Cardiac muscle cell (in vitro differentiated cells and primary cell): ENCODE measurements around the gene LILRA5. TPM values are rescaled to one million over a fixed set of nuclear protein-coding genes. Genes with fewer than 3 reads are reported as not detected.
"Not testable (repeated sequence)": the region's sequence is repeated elsewhere in the genome, so short reads cannot be mapped to it uniquely, and the experiment has no call there.

Experiments
- DNase-seq, 2 donors: peaks; one replicate each; pipeline versions ENCODE4 v3.0.0 to v3.0.0-alpha.2; 2010 to 2017; ENCODE audit warnings: low read depth in 1 of 2, low spot score in 1 of 2
- H3K27ac ChIP-seq: fragments of 200-600 bp; sonication (generic); 2 replicates; pipeline ENCODE4 v1.5.1; 2016
- H3K27me3 ChIP-seq: fragments of 200-600 bp; sonication (generic); 2 replicates; pipeline ENCODE4 v1.6.0; 2016; ENCODE audit warnings: control low read depth
- H3K36me3 ChIP-seq: fragments of 200-600 bp; sonication (generic); 2 replicates; pipeline ENCODE4 v1.5.1; 2016; ENCODE audit warnings: control low read depth
- H3K4me1 ChIP-seq: fragments of 200-600 bp; sonication (generic); 2 replicates; pipeline ENCODE4 v1.8.1; 2017; ENCODE audit warnings: low read depth, mild to moderate bottlenecking, mixed run types
- H3K4me3 ChIP-seq: fragments of 200-600 bp; sonication (generic); 2 replicates; pipeline ENCODE4 v1.5.1; 2016; ENCODE audit warnings: mild to moderate bottlenecking
- H3K9me3 ChIP-seq: fragments of 200-600 bp; sonication (generic); 2 replicates; pipeline ENCODE4 v1.5.1; 2017; ENCODE audit warnings: low read depth, mild to moderate bottlenecking, control low read depth
- polyA plus RNA-seq: library from polyadenylated mRNA; unstranded; fragments of >200 nt; fragmentation: Nextera tagmentation; extraction: Ambion mirVana; gene quantifications from 2 replicates; pipeline ENCODE4 v1.2.1, GENCODE V29; 2016
- total RNA-seq: library from RNA; depleted of rRNA; stranded (reverse); fragments of >200 nt; gene quantifications from 2 replicates; pipeline ENCODE4 v1.2.3, GENCODE V29; 2016
- TF ChIP-seq, protein P1 (sequence below): IDR thresholded peaks from 2 replicates; pipeline ENCODE4 v1.5.1; 2012; ENCODE audit warnings: low read depth, mild to moderate bottlenecking, low read length

Gene LILRA5
- total and polyA plus RNA-seq, 2 experiments from 2014 or later: not detected

DNA sequence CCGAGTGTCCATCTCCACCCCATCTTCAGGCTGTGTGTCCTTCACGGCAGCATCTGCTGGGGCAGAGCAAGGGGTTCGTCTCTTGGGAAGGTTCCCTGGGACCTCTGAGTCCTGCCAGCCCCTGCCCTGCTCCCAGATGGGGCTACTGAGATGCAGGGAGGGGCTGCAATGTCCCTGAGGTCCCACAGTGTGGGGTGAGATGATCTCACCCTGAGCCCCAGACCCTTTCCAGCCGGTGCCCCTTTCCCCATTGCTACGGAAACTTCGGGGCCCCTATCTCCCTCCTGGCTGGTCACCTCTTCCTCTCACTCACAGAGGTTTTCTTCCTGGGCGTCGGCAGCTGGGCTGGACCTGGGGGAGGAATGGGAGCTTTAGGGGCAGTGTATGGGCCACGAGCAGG, 37.0 kb downstream of the LILRA5 start:
- Histone ChIP-seq H3K9me3 (no peaks in the 10 kb centered on the region), H3K27me3 (peaks cover 16% of the 10 kb centered on the region), H3K4me3 (no peak overlapping the region), H3K4me1 (no peaks in the 10 kb centered on the region), H3K27ac (no peak overlapping the region), H3K36me3 (no peaks in the 10 kb centered on the region)
- TF ChIP-seq, protein P1, sequence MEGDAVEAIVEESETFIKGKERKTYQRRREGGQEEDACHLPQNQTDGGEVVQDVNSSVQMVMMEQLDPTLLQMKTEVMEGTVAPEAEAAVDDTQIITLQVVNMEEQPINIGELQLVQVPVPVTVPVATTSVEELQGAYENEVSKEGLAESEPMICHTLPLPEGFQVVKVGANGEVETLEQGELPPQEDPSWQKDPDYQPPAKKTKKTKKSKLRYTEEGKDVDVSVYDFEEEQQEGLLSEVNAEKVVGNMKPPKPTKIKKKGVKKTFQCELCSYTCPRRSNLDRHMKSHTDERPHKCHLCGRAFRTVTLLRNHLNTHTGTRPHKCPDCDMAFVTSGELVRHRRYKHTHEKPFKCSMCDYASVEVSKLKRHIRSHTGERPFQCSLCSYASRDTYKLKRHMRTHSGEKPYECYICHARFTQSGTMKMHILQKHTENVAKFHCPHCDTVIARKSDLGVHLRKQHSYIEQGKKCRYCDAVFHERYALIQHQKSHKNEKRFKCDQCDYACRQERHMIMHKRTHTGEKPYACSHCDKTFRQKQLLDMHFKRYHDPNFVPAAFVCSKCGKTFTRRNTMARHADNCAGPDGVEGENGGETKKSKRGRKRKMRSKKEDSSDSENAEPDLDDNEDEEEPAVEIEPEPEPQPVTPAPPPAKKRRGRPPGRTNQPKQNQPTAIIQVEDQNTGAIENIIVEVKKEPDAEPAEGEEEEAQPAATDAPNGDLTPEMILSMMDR: no peak
- no peak for DNase-seq

DNA sequence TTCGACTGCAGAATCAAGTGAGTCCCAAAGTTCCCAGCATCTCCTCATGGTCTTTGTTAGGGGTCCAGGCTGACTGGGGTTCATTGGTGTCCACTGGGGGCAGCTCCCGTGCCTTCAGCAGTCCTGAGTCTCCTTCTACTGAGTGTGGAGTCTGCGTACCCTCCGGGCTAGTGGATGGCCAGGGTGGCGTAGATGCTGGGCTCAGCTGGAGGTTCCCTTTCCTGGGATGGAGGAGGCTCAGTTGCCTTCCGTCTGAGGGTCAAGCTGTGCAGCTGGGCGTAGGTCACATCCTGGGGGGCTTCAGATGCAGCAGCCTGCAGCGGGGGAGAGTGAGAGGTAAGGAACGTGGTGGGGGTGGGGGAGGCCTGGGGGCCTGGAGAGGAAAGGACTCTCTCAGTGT, 38.5 kb downstream of the LILRA5 start:
- peaks cover 11% of the 10 kb centered on the region for H3K27me3 ChIP-seq
- H3K27ac ChIP-seq, H3K9me3 ChIP-seq, H3K4me1 ChIP-seq, H3K36me3 ChIP-seq, H3K4me3 ChIP-seq, DNase-seq: not testable (repeated sequence)

DNA sequence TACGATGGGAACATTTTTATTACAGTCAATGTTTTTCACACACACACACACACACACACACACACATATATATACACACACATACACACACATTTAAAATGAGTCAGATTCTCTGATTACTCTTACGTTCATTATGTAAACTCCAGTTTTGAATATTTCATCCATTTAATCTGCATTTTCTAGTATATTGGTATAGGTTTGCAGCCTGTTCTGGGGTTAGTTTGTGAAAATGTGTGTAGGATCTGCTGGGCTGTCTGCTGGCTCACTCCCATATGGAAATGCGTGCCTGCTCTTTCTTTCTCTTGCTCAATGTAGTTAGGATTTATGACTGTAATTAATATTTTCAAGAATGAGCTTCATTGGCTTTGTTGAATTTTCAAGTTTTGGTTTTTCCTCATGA, 39.1 kb downstream of the LILRA5 start:
- no peaks in the 10 kb centered on the region for H3K36me3 ChIP-seq
- H3K9me3 ChIP-seq: no peaks in the 10 kb centered on the region
- H3K27ac ChIP-seq: no peak overlapping the region
- no peak for DNase-seq
- no peak overlapping the region for H3K4me3 ChIP-seq
- no peaks in the 10 kb centered on the region for H3K4me1 ChIP-seq
- H3K27me3 ChIP-seq: peaks cover 11% of the 10 kb centered on the region
- TF ChIP-seq, protein P1: no peak

DNA sequence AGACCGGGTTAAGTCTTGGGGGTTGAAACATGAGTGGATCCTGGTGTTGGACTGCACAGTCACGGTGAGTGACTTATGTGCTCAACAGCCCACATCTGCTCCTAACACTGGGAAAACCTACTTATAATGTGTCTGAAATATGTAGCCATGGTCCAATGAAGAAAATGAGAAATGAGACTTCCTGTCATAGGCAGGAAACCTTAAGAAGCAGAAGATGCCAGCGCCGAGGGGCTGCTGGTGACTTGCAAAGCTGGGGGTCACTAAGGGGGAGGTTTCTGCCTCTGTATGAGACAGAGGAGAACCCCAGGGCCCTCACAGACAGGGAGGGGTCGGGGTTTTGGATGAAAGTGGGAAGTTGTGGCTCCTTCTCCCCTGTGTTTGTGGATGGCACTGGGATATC, 40.8 kb downstream of the LILRA5 start:
- H3K27ac ChIP-seq, DNase-seq, H3K4me3 ChIP-seq, H3K4me1 ChIP-seq, H3K9me3 ChIP-seq, H3K36me3 ChIP-seq: not testable (repeated sequence)
- peaks cover 15% of the 10 kb centered on the region for H3K27me3 ChIP-seq

DNA sequence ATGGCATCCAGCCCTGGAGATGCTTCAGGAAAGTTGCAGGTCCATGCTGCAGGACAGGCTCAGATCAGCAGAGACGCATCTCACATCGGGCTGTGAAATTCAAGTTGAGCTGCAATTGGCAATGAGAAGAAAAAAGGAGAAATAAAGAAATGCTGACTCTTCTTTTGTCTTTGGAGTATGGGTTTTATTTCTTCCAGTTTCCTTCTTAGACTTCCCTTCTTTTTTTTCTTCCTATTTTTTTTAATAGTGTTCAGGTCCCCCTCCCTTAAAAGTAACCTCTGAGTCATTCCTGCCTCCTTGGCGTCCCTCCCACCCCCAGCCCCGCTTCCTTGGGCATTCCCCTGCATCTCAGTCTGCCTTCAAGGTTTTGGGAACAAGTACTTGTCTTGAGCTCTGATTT, 41.4 kb downstream of the LILRA5 start:
- H3K27ac ChIP-seq: not testable (repeated sequence)

DNA sequence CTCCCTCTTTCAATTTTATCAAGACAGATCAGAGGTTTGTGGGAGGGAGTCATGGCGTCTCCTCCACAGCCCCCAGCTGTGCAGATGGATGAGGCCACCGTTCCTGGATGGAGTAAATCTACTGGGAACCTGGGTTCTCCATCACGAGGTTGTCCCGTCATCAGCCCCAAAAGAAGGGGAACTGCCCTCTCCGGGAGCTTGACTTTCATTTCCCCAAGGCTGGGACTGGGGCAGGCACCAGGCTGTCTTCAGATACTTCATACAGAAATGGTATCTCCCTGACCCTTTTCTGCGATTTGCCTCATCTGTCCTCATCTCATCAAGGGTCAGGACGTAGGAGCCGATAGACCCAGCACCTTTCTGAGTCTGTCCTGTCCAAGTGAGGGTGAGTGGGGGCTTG, 41.9 kb downstream of the LILRA5 start:
- Histone ChIP-seq H3K36me3 (no peaks in the 10 kb centered on the region), H3K27me3 (peaks cover 15% of the 10 kb centered on the region), H3K27ac (no peak overlapping the region), H3K4me3 (no peak overlapping the region), H3K4me1 (no peaks in the 10 kb centered on the region), H3K9me3 (no peaks in the 10 kb centered on the region)
- DNase-seq: no peak
- TF ChIP-seq, protein P1: no peak

More for the DNA sequence above, 41.4 kb downstream of the LILRA5 start:
- not testable (repeated sequence) for H3K36me3 ChIP-seq, H3K4me3 ChIP-seq, DNase-seq, H3K9me3 ChIP-seq, H3K4me1 ChIP-seq
- H3K27me3 ChIP-seq: peaks cover 15% of the 10 kb centered on the region

DNA sequence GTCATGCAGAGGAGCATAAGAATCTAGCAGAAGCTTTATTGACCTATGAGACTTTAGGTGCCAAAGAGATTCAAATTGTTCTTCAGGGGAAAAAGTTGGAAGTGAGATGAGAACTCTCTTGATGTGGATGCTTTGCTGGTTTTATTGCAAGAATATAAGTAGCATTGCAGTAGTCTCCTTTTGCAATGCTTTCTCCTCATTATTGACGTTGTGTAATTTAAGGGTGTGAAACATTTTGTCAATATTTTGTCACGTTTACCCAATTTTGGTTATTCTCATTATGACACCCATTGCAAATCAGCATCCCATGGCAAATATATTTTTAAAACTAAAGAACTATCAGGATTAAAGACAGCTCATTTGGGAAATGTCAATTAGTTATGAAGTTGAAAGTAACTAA, 44.0 kb downstream of the LILRA5 start:
- Histone ChIP-seq H3K9me3 (no peaks in the 10 kb centered on the region), H3K4me3 (no peak overlapping the region), H3K4me1 (no peaks in the 10 kb centered on the region), H3K27me3 (peaks cover 15% of the 10 kb centered on the region), H3K27ac (no peak overlapping the region), H3K36me3 (no peaks in the 10 kb centered on the region)
- no peak for DNase-seq
- TF ChIP-seq, protein P1: no peak
